K562 (cell line): Measurements from ENCODE around the gene ZNF300. TPM values are rescaled to one million over a fixed set of nuclear protein-coding genes. Genes with fewer than 3 reads are reported as not detected.

Experiments used
- BCL6 ChIP-seq: fragments of 250-450 bp; sonication (Bioruptor Pico); IDR thresholded peaks from 2 replicates; pipeline ENCODE4 v1.4.0; 2020
- EGR1 ChIP-seq: fragments of 450-650 bp; conservative IDR thresholded peaks from 2 replicates; pipeline ENCODE4 v1.6.1; 2017; ENCODE audit warnings: mild to moderate bottlenecking
- FOXA1 ChIP-seq: fragments of 450-650 bp; IDR thresholded peaks from 2 replicates; pipeline ENCODE4 v1.6.1; 2016; ENCODE audit warnings: mild to moderate bottlenecking, borderline replicate concordance
- NR2C1 ChIP-seq, 2 experiments: fragments of 450-650 bp; IDR thresholded peaks; 2 replicates each; pipeline ENCODE4 v1.6.1; 2017; ENCODE audit warnings: mild to moderate bottlenecking in 2 of 2, antibody characterized with exemption in 1 of 2, inconsistent platforms in 1 of 2, missing compliant biosample characterization in 1 of 2, missing genetic modification characterization in 1 of 2
- polyA plus RNA-seq, 8 experiments: library from polyadenylated mRNA; depleted of rRNA in 4 of 8; stranded (reverse) in 5 of 8; unstranded in 3 of 8; fragments of >200 nt; fragmentation: Nextera tagmentation in 2 of 8; fragmentation: Illumina TruSeq in 1 of 8; extraction: Ambion mirVana in 2 of 8; extraction: Trizol in 1 of 8; gene quantifications; 2 replicates each; pipeline versions ENCODE4 v1.2.1 to v1.2.3, GENCODE V29; 2011 to 2014; ENCODE audit warnings: inconsistent platforms in 1 of 8, missing spikeins in 1 of 8
- total RNA-seq, 7 experiments: library from RNA; depleted of rRNA in 6 of 7; stranded (reverse); fragments of >200 nt in 6 of 7; fragmentation: Illumina TruSeq in 2 of 7; extraction: Trizol in 2 of 7; gene quantifications; 2 replicates each; pipeline versions ENCODE4 v1.2.1 to v1.2.3, GENCODE V29; 2011 to 2021; ENCODE audit warnings: low replicate concordance in 1 of 7
- TF ChIP-seq, protein P1 (sequence below), 2 experiments: fragments of 450-650 bp; IDR thresholded peaks; 2 replicates each; pipeline ENCODE4 v1.6.1; 2016; ENCODE audit warnings: mild to moderate bottlenecking in 2 of 2, borderline replicate concordance in 1 of 2, low read depth in 1 of 2, moderate library complexity in 1 of 2
- TF ChIP-seq, protein P2 (sequence below), 2 experiments: fragments of 450-650 bp; IDR thresholded peaks; 2 replicates each; pipeline ENCODE4 v1.6.1; 2016
- TF ChIP-seq, protein P3 (sequence below): sonication (generic); formaldehyde crosslinking; IDR thresholded peaks from 2 replicates; pipeline ENCODE4 v1.8.1; 2023; ENCODE audit warnings: mild to moderate bottlenecking, missing genetic modification reagents
- TF ChIP-seq, protein P4 (sequence below): fragments of 200-800 bp; sonication (Bioruptor generic); IDR thresholded peaks from 2 replicates; pipeline ENCODE4 v1.6.1; 2017; ENCODE audit warnings: missing genetic modification characterization, missing compliant biosample characterization
- TF ChIP-seq, protein P5 (sequence below), 2 experiments: fragments of 450-650 bp; conservative IDR thresholded peaks; 2 replicates each; pipeline ENCODE4 v1.6.1; 2017; ENCODE audit warnings: mild to moderate bottlenecking in 2 of 2, moderate library complexity in 2 of 2

ZNF300 gene
- total and polyA plus RNA-seq, 9 of the 15 experiments (the other 6 are each of a cell fraction or from before 2014, with no cell fraction given): 4.4 to 13.2 (median 11.1) TPM

DNA sequence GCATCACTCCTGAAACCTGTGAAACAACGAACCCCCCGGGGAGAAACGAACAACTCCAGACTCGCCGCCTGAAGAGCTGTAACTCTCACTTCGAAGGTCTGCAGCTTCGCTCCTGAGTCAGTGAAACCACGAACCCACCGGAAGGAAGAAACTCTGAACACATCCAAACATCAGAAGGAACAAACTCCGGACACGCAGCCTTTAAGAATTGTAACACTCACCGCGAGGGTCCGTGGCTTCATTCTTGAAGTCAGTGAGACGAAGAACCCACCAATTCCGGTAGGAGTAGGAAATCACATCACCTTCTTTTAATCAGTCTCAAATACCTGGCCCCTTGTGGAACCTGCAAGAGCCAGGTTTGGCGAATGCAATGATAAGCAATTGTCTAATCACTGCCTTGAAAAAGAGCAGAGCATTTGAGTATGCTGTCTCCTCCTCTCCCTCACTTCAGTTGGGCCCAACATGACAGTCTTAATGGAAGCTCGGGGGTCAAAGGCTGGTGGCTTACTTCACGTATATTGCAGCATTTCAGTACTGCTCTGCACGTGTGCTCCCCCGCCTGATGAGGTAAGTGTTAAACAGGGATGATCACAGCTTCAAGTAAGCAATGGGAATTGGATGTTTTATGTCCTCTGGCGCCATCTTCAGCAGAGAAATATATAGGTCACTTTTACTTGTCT lies 58.0 kb downstream of the ZNF300 start (continued):
- TF ChIP-seq, protein P1, sequence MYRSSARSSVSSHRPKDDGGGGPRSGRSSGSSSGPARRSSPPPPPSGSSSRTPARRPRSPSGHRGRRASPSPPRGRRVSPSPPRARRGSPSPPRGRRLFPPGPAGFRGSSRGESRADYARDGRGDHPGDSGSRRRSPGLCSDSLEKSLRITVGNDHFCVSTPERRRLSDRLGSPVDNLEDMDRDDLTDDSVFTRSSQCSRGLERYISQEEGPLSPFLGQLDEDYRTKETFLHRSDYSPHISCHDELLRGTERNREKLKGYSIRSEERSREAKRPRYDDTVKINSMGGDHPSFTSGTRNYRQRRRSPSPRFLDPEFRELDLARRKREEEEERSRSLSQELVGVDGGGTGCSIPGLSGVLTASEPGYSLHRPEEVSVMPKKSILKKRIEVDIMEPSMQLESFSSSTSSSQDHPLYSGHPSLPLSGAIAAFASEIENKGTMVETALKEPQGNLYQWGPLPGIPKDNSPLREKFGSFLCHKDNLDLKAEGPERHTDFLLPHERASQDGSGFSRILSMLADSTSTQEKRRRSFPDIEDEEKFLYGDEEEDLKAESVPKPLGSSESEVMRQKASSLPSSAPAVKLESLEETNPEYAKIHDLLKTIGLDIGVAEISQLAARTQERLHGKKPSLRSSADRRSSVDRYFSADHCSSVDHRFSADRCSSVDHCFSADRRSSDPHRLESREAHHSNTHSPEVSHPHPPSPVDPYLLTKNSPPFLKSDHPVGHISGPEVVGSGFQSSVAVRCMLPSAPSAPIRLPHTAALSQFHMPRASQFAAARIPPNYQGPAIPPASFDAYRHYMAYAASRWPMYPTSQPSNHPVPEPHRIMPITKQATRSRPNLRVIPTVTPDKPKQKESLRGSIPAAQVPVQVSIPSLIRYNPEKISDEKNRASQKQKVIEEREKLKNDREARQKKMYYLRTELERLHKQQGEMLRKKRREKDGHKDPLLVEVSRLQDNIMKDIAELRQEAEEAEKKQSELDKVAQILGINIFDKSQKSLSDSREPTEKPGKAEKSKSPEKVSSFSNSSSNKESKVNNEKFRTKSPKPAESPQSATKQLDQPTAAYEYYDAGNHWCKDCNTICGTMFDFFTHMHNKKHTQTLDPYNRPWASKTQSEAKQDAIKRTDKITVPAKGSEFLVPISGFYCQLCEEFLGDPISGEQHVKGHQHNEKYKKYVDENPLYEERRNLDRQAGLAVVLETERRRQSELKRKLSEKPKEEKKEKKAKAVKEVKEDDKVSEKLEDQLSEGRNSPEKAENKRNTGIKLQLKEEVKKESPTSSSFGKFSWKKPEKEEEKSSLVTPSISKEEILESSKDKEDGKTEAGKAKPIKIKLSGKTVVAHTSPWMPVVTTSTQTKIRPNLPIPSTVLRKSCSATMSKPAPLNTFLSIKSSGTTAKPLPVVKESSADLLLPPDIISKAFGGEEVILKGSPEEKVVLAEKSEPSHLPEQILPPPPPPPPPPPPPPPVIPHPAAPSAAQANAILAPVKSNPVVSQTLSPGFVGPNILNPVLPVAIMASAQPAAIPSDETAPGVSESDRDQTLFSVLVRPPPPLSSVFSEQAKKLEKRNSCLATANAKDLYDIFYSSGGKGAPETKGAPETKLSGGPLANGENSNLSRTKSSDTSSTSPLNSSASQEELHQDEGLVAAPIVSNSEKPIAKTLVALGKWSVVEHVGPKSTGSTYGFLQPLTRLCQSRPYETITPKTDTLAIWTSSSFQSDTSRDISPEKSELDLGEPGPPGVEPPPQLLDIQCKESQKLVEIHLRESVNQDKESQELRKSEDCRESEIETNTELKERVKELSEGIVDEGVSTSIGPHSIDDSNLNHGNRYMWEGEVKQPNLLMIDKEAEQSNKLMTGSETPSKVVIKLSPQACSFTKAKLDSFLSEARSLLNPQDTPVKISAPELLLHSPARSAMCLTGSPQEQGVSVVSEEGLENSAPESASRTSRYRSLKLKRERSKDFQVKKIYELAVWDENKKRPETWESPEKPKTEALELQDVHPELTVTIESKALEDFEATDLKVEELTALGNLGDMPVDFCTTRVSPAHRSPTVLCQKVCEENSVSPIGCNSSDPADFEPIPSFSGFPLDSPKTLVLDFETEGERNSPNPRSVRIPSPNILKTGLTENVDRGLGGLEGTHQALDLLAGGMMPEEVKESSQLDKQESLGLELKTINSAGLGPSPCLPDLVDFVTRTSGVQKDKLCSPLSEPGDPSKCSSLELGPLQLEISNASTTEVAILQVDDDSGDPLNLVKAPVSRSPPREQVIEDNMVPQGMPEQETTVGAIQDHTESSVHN (IDR thresholded peaks at IDR 0.05; ENCODE audit: borderline replicate concordance in 1 of 2, low read depth in 1 of 2): peak in 1 of 2 experiments; percentile 46; a peak in 1 of 4 replicates
- no peak for TF ChIP-seq FOXA1
- peak; percentile 53 for TF ChIP-seq EGR1
- peak; percentile 39; the same call in 1 of the 2 replicates for TF ChIP-seq NR2C1 (IDR thresholded peaks at IDR 0.05)
- TF ChIP-seq NR2C1 (tag; IDR thresholded peaks at IDR 0.05): no peak
- TF ChIP-seq, protein P2, sequence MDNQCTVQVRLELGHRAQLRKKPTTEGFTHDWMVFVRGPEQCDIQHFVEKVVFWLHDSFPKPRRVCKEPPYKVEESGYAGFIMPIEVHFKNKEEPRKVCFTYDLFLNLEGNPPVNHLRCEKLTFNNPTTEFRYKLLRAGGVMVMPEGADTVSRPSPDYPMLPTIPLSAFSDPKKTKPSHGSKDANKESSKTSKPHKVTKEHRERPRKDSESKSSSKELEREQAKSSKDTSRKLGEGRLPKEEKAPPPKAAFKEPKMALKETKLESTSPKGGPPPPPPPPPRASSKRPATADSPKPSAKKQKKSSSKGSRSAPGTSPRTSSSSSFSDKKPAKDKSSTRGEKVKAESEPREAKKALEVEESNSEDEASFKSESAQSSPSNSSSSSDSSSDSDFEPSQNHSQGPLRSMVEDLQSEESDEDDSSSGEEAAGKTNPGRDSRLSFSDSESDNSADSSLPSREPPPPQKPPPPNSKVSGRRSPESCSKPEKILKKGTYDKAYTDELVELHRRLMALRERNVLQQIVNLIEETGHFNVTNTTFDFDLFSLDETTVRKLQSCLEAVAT (IDR thresholded peaks at IDR 0.05): 0 out of 4 replicates have a peak, but pooled peaks of 1 of the 2 experiments have one; percentile 23
- TF ChIP-seq, protein P3, sequence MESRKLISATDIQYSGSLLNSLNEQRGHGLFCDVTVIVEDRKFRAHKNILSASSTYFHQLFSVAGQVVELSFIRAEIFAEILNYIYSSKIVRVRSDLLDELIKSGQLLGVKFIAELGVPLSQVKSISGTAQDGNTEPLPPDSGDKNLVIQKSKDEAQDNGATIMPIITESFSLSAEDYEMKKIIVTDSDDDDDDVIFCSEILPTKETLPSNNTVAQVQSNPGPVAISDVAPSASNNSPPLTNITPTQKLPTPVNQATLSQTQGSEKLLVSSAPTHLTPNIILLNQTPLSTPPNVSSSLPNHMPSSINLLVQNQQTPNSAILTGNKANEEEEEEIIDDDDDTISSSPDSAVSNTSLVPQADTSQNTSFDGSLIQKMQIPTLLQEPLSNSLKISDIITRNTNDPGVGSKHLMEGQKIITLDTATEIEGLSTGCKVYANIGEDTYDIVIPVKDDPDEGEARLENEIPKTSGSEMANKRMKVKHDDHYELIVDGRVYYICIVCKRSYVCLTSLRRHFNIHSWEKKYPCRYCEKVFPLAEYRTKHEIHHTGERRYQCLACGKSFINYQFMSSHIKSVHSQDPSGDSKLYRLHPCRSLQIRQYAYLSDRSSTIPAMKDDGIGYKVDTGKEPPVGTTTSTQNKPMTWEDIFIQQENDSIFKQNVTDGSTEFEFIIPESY (CRISPR knock-in tag): peak; percentile 70
- TF ChIP-seq, protein P4, sequence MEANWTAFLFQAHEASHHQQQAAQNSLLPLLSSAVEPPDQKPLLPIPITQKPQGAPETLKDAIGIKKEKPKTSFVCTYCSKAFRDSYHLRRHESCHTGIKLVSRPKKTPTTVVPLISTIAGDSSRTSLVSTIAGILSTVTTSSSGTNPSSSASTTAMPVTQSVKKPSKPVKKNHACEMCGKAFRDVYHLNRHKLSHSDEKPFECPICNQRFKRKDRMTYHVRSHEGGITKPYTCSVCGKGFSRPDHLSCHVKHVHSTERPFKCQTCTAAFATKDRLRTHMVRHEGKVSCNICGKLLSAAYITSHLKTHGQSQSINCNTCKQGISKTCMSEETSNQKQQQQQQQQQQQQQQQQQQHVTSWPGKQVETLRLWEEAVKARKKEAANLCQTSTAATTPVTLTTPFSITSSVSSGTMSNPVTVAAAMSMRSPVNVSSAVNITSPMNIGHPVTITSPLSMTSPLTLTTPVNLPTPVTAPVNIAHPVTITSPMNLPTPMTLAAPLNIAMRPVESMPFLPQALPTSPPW (CRISPR knock-in tag): peak; percentile 25; the same call in 1 of the 2 replicates
- TF ChIP-seq, protein P5, sequence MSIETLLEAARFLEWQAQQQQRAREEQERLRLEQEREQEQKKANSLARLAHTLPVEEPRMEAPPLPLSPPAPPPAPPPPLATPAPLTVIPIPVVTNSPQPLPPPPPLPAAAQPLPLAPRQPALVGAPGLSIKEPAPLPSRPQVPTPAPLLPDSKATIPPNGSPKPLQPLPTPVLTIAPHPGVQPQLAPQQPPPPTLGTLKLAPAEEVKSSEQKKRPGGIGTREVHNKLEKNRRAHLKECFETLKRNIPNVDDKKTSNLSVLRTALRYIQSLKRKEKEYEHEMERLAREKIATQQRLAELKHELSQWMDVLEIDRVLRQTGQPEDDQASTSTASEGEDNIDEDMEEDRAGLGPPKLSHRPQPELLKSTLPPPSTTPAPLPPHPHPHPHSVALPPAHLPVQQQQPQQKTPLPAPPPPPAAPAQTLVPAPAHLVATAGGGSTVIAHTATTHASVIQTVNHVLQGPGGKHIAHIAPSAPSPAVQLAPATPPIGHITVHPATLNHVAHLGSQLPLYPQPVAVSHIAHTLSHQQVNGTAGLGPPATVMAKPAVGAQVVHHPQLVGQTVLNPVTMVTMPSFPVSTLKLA (conservative IDR thresholded peaks at IDR 0.05): peak; percentile 65 to 76
- TF ChIP-seq BCL6 (CRISPR knock-in tag): no peak
